Stimulated activated CD4-positive, alpha-beta T cell treated with anti-CD3 and anti-CD28 coated beads, Interleukin-12 subunit alpha, Interleukin-12 subunit beta, amount 100 ng/mL, for 24 hours (primary cell): ENCODE measurements around the gene PCIF1.
A peak's percentile ranks its signal among the peaks of the same experiment; 100 is the strongest.
"Not testable (repeated sequence)": the region's sequence is repeated elsewhere in the genome, so short reads cannot be mapped to it uniquely, and the experiment has no call there.

Source experiments
- DNase-seq, 2 experiments: peaks; one replicate each; pipeline ENCODE4 v3.0.0-alpha.2; 2020; ENCODE audit warnings: low read depth in 2 of 2

Gene PCIF1

DNA sequence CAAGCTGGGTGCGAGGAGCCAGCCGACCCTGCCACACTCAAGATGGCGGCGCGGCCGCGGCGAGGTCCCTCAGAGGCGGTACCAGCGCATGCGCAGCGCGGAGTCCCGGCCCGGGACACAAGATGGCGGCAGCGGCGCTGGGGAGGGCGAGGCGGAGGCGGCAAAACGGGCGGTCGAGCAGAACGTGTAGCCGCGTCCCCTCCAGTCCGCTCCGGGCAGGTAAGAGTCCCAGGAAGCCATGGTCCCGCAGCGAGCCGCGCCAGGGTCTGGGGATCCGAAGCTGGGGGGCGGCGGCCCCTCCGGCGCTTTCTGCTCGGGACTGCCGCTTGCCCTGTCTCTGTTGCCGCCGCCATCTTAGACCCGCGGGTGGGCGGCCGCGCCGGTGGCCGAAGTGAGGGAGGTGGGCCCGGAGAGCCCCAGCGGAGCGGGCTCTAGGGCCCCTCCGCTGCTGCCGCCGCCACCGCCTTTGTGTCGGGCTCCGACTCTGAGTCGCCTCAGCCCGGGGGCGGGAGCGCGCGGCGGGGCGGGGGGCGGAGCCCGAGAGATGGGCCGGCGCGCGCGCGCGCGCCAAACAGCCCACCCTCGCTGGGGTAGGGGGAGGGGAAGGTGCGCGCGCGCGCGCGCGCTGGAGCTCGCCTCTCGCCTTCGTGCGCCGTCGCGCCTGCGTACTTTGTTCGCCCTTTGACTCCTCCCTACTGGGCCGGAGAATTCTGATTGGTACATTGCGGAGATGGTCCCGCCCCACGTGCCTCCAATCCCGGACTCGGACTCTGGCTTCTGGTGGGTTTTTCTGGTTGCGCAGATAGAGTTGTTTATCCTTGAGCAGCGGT lies at the start of gene PCIF1:
PCIF1 (plus strand) TSS at position 98 of the 830 bp plus-strand sequence. CDS start 4,317 bp downstream, outside the sequence.
- peak; percentile 95 to 97 for DNase-seq

DNA sequence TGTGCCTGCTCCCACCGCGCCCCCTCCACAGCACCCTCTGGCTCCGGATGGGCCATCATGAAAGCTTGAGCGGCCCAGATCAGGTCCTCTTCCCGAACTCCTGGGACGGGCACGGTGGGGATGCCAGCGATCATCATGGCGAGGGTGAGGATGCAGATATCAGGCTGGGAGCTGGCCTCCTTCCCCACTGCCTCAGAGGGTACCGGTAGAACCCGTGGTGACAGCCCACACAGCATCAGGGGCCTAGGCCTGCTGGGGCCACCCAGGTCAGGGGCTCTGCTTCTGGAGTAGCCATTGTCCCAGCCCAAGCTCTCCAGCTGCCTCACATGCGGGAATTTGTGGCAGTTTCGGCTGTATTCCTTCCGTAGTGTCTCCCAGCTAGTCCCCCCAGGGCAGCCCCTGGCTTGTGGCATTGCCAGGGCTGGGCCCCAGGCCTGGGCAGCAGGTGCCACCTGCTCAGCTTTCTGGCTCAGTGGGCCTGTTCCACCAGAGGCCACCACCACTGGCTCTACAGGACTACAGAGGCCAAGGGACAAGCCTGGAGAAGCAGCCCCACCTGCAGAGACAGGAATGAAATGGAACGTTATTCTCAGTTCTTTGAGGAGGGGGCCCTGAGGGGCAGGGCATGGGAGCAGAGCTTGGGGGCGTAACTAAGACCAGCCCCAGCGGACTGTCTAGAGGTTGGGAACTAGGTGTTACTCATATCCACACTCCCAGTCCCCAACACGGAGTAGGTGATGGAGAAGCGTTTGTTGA lies 47.7 kb upstream of the PCIF1 start:
- no peak for DNase-seq

DNA sequence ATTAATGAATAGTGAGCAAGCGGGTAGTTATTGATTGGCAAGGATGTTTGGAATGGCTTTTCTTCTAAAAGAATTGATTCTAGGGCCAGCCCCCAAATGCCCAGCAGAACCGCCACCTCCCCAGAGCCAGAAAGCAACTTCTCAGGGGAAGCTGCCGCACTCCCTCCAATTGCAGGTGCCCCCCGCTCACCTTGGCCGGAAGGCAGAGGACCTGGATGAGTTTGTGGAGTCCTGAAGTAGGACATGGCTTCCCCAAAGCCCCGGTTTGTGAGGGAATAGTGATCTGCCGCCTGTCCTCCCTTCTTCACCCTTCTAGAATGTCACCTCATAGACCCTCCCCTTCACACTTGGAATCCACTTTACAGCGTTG lies 47.2 kb upstream of the PCIF1 start, which contains the start of gene SPATA25:
SPATA25 (minus strand) TSS at position 277 of the 370 bp plus-strand sequence; CDS start at position 245, 32 bp downstream.
- no peak for DNase-seq

DNA sequence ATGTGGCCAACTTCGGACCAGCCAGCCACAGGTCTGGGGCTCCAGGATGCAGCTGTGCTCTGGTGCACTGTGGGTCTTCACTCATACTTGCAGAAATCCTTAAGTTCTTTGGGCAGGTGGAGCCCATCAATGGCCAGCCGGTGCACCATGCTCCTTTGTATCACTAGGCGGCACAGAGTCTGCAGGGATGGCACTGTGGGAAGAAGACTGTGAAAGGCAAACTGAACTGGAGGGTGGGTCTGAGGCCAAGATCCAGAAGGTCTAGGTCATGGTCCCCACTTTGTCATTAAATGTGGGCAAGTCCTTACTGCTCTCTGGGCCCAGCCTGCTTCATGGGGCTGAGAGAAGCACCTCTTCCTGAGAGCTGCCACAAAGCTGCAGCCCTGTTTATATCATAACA lies 45.8 kb upstream of the PCIF1 start:
- DNase-seq = no peak

DNA sequence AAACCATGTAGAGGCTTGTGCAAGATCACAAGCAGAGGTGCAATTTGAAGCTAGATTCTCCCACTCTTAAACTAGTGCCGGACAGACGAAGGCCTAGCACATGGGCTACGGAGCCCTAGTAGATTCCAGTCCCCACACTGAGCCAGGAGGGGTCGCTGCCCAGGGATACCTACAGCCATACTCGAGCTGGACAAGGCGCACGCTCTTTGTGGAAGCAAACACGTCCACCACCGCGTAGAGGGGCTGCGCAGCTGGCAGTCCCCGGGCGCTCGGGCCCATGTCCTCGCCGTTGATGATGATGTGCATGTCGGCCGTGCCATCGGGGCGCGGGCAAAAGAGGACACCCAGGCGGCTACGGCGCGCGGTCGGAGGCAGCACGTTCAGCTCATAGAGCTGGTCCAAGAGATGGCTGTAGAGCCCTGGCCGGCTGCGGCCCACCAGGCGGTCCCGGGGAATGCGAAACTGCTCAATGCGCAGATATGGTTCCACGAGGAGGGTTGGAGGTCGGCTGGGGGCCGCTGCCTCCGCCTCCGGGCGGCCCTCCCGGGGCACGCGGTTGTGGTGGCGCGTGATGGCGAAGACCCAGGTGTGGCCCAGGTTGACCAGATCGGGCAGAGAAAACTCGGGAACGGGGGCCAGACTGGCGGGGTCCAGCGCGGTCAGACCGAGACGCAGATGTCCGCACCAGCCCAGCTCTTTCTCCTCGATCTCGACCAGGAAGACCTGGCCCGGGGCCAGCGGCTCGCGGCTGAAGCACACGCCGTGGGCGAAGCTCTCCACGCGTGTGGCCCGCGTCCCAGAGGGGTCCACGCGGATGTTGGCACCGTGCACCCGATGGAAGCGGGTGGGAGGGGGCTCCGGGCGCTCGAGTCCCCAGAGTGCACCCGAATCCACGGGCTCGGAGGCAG lies 44.2 kb upstream of the PCIF1 start:
- peak in 1 of 2 experiments; percentile 39 for DNase-seq

DNA sequence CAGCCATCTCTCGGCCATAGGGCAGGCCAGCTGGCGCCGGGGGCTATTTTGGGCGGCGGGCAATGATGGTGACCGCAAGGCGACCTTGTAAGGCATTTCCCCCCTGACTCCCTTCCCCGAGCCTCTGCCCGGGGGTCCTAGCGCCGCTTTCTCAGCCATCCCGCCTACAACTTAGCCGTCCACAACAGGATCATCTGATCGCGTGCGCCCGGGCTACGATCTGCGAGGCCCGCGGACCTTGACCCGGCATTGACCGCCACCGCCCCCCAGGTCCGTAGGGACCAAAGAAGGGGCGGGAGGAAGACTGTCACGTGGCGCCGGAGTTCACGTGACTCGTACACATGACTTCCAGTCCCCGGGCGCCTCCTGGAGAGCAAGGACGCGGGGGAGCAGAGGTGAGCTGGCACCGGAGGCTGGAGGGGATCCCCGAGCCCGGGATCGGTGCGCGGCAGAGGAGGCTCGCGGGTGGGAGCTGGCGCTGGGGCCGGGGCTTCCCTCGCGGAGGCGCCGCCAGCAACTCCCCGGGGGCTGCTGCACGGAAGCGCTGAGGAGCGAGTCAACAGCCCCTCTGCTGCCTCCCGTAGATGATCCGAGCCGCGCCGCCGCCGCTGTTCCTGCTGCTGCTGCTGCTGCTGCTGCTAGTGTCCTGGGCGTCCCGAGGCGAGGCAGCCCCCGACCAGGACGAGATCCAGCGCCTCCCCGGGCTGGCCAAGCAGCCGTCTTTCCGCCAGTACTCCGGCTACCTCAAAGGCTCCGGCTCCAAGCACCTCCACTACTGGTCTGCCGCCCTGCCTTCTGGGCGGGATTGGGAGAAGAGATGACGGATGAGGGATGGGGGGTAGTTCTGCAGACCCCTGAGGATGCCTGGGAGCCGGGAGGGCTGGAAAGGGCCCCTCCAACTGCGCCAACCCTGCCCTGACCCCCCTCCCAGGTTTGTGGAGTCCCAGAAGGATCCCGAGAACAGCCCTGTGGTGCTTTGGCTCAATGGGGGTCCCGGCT lies 43.2 kb upstream of the PCIF1 start, which contains the start of the genes CTSA and NEURL2:
CTSA (plus strand) TSS at position 351 of the 999 bp plus-strand sequence; CDS start at position 585, 234 bp downstream.
NEURL2 (minus strand) TSS at position 224 of the 999 bp plus-strand sequence; CDS start at position 7, 217 bp downstream.
- peak; percentile 73 to 80 for DNase-seq

DNA sequence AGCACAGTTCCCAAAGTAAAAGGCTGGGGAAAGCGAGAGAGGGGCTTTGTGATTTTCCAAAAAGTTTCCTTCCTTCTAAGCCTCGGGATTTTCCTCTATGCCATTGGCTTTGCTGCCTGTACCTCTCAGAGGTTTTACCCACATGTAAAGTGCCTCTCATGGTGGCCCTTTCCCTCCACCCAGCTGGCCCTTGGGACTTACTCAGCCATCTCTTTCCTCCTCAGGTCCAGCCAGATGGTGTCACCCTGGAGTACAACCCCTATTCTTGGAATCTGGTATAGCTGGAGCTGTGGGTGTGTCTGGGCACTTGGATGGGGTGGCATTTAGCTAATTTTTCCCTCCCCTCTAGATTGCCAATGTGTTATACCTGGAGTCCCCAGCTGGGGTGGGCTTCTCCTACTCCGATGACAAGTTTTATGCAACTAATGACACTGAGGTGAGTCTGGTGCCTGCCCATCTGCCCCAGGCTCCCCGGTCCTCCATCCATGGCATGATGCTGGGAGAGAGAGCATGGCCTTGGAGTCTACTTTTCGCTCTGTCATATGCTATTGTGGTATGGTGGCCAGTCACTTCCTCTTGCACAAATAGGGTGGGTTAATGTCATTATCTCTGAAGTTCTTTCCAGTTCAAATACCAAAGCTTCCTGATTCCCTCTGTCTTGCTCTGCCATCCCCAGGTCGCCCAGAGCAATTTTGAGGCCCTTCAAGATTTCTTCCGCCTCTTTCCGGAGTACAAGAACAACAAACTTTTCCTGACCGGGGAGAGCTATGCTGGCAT lies 42.2 kb upstream of the PCIF1 start:
- no peak for DNase-seq

DNA sequence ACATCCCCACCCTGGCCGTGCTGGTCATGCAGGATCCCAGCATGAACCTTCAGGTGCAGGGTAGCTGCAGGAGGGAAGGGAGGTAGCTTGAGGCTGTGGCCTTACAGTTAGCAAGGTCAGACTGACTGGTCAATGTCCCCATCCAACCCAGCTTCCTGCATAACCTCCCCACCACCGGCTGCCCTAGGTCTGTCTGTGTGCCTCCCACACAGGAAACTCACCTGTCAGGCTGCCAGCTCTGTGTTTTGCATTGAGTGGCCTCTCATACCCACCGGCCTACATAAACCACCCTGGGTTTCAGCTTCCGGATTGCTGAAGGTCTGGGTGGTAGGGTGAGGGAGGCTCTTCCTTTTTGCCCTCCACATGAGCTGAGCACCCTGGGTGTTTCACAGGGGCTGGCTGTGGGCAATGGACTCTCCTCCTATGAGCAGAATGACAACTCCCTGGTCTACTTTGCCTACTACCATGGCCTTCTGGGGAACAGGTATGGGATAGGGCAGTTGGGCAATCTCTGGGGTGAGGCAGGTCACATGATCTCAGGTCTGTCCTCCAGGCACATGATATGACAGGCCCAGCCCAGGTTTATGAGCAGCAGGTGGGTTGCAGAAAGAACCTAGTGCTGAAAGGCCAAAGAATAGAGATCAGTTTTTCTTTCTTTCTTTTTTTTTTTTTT lies 41.5 kb upstream of the PCIF1 start:
- DNase-seq = no peak

DNA sequence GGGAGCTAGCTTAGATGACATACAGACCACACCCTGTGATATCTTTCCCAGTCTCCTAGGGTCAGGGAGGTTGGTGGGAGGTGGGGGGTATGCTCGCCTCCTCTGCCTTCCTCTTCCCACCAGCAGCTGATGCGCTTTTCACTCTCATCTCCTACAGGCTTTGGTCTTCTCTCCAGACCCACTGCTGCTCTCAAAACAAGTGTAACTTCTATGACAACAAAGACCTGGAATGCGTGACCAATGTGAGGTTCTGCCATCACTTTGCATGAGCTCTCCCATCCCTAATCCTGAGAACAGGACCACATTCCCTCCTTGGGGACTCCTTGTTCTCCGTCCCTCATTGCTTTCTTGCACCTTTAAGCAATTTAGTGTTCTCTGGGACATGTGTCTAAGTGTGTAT lies 40.7 kb upstream of the PCIF1 start:
- no peak for DNase-seq

DNA sequence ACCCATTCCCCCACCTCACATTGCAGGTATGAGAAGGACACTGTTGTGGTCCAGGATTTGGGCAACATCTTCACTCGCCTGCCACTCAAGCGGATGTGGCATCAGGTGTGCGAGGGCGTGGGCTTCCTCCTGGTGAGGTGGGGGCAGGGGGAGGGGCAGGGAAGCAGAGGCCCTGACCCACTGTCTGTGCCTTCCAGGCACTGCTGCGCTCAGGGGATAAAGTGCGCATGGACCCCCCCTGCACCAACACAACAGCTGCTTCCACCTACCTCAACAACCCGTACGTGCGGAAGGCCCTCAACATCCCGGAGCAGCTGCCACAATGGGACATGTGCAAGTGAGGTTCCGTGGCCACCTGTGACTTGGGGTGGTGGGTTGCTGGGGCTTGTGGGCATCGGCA lies 39.7 kb upstream of the PCIF1 start:
- no peak for DNase-seq

DNA sequence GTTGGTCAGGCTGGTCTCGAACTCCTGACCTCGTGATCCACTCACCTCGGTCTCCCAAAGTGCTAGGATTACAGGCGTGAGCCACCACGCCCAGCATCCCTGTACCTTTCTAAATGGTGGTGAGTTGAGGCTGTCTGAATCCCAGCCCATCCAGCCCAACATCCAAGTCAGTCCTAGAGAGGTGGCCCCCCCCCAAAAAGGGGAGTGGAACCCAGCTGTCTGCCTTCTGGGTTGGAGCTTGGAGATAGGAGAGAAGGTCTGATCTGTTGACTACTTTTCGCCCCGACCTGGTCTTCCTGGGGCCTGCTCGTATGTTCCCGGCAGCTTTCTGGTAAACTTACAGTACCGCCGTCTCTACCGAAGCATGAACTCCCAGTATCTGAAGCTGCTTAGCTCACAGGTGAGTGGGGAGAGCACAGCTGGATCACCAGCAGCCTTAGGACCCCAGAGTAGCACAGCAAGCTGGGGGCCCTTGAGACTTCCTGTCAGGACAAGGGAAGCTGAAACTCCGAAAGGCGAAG lies 37.8 kb upstream of the PCIF1 start:
- no peak for DNase-seq

DNA sequence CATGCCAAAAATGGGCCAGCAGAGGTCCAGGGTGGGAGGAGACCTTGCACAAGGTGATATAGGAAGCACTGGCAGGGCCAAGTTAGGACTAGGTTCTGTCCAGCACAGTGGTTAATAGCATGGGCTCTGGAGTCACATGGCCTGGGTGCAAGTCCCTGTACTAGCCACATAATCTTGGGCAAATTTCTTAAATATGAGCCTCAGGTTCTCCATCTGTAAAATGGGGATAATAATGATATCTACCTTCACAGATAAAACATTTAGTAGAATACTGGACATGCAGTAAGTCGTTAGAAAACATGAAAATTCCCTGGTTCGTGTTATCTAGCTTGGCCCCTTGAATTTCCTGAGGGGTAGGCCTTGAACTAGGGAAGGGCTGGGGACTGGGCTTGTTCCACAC lies 37.2 kb upstream of the PCIF1 start:
- no peak for DNase-seq

DNA sequence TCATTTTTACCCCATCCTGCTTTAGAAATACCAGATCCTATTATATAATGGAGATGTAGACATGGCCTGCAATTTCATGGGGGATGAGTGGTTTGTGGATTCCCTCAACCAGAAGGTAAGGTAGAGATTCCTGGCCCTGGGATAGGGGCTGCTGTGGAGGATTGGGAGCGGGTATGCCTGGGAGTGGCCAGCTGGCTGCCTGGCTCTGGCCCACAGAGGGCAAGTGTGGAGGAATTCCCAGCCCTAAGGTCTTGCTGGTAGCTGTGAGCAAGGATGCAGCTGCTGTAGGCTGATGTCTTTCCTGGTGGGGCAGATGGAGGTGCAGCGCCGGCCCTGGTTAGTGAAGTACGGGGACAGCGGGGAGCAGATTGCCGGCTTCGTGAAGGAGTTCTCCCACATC lies 36.8 kb upstream of the PCIF1 start:
- no peak for DNase-seq

DNA sequence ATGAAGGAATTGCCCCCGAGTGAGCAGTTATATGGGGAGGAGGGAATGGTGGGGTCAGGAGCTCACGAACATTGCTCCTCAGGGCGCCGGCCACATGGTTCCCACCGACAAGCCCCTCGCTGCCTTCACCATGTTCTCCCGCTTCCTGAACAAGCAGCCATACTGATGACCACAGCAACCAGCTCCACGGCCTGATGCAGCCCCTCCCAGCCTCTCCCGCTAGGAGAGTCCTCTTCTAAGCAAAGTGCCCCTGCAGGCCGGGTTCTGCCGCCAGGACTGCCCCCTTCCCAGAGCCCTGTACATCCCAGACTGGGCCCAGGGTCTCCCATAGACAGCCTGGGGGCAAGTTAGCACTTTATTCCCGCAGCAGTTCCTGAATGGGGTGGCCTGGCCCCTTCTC lies 36.2 kb upstream of the PCIF1 start:
- no peak for DNase-seq

DNA sequence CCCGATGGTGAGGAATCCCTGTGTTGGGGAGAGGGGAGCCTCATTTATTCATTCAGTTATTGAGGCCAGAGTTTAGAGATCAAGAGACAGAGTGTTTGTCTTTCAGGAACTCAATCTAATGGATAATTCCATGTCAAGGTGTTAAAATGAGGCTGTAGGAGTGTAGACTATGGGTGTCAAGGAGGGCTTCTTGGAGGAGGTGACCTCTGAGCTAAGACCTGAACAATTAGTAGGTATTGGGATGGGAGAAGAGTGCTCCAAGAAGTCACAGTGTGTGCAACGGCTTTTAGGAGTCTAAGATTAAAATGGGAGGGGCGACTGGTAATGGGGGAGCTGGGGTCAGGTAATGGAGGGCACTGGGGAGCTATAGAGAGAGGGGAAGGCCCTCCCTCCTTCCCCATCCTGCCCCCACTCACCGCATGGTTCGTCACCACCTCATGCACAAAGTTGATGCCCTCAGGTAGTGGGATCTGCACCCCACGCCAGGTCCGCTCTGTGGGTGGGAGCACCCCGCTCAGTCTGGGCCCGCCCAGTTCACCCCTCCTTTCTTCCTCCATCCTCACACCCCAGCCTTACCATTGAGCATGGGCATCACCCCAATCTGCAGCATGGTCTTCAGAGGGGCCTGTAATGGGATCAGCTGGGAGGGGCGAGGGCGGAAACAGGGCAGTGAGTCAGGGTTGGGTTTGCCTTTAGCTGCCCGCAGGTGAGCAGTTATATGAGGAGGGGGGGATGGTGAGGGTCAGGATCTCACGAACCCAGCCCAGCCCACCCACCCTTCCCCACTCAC lies 35.2 kb upstream of the PCIF1 start:
- no peak for DNase-seq

DNA sequence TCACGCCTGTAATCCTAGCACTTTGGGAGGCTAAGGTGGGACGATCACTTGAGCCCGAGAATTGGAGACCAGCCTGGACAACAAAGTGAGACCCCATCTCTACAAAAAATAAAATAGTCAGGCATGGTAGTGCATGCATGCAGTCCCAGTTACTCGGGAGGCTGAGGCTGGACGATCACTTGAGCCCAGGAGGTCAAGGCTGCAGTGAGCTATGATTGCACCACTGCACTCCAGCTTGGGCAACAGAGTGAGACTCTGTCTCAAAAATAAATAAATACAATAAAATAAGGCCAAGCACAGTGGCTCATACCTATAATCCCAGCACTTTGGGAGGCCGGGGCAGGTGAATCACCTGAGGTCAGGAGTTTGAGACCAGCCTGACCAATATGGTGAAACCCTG lies 33.2 kb upstream of the PCIF1 start:
- not testable (repeated sequence) for DNase-seq

DNA sequence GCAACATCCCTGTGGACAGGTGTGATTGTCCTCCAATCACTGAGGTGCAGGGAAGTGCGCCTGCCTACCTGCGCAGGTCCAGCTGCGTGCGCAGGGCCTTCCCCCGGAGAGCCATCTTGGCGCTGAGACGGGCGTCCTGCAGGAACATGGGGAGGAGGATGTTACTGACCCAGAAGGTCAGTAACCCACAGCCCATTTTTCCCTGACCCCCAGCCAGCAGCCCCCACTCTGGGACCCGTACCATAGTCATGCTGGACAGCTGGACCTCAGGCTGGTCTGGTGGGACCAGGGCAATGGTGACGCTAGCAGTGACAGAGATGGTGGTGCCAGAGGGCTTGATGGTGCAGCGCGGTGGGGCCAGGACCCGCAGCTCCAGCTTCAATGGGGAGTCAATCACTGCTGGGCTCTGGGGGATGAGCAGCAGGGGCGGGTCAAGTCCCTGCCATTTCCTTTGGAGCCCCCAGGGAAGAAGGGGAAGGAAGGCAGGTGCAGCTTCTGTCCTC lies 32.2 kb upstream of the PCIF1 start:
- no peak for DNase-seq
